ENCODE results near the gene TPRN.

TPRN gene

DNA sequence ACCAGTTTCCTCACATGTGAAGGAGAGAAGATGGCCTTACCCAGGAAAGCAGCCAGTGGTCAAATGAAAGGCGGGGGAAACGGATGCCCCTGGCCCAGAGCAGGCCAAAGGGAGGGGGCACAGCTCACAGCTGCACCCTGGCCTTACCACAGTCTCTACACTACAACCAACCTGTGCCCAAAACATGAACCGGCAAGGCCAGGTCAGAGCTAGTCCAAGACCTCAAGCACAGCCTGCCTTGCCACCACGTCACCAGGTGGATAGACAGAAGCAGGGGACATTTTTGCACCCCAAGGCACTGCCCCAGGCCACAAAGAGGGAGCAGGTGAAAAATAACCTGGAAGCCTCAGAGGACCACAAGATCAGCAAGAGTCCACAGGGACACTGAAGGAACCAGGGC lies 57.1 kb downstream of the TPRN start:
- DNase-seq (ENCODE audit: low spot score), result no peak

GRCh38 chr9:137141976-137142936 lies 58.3 kb downstream of the TPRN start:
- no peak for DNase-seq (ENCODE audit: low spot score)
